Cardiac muscle cell (in vitro differentiated cells and primary cell): ENCODE data around the gene ACVR2A. TPM values are rescaled to one million over a fixed set of nuclear protein-coding genes. Genes with fewer than 3 reads are reported as not detected.

Experiments used
- DNase-seq, 2 donors: peaks; one replicate each; pipeline versions ENCODE4 v3.0.0 to v3.0.0-alpha.2; 2010 to 2017; ENCODE audit warnings: low read depth in 1 of 2, low spot score in 1 of 2
- H3K27ac ChIP-seq: fragments of 200-600 bp; sonication (generic); 2 replicates; pipeline ENCODE4 v1.5.1; 2016
- H3K27me3 ChIP-seq: fragments of 200-600 bp; sonication (generic); 2 replicates; pipeline ENCODE4 v1.6.0; 2016; ENCODE audit warnings: control low read depth
- H3K36me3 ChIP-seq: fragments of 200-600 bp; sonication (generic); 2 replicates; pipeline ENCODE4 v1.5.1; 2016; ENCODE audit warnings: control low read depth
- H3K4me1 ChIP-seq: fragments of 200-600 bp; sonication (generic); 2 replicates; pipeline ENCODE4 v1.8.1; 2017; ENCODE audit warnings: low read depth, mild to moderate bottlenecking, mixed run types
- H3K4me3 ChIP-seq: fragments of 200-600 bp; sonication (generic); 2 replicates; pipeline ENCODE4 v1.5.1; 2016; ENCODE audit warnings: mild to moderate bottlenecking
- H3K9me3 ChIP-seq: fragments of 200-600 bp; sonication (generic); 2 replicates; pipeline ENCODE4 v1.5.1; 2017; ENCODE audit warnings: low read depth, mild to moderate bottlenecking, control low read depth
- CTCF ChIP-seq: IDR thresholded peaks from 2 replicates; pipeline ENCODE4 v1.5.1; 2012; ENCODE audit warnings: low read depth, mild to moderate bottlenecking, low read length
- polyA plus RNA-seq: library from polyadenylated mRNA; unstranded; fragments of >200 nt; fragmentation: Nextera tagmentation; extraction: Ambion mirVana; gene quantifications from 2 replicates; pipeline ENCODE4 v1.2.1, GENCODE V29; 2016
- total RNA-seq: library from RNA; depleted of rRNA; stranded (reverse); fragments of >200 nt; gene quantifications from 2 replicates; pipeline ENCODE4 v1.2.3, GENCODE V29; 2016

The ACVR2A gene
- total and polyA plus RNA-seq, 2 experiments from 2014 or later: 10.3 to 12.4 TPM

DNA sequence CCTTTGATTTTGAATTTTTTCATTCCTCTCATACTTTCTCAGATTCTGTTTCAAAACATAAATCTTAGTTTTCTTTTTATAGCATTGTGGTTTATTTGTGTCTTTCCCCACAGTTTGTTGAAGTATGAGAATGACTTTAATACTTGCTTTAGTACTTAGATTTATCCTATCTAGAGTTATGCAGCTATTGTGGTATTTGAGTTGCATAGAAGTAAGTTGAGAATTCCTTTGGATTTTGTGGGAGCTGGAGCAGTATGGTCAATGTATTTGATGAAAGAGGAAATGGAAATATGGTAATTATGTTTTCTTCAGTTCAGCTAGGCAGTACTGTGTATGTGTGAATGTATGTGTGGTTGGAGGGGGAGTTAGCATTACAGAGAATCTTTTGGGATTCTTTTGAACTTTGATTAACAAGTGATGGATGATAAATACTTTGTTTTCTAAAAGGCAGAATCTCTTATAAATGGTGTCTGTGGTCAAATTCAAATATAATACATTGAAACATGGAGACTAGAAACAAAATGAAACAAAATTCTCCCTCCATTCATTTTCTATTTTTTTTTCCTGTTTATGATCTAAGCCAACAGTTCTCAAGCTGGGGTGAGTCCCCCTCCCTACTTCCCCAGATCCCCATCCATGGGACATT, 3.0 kb downstream of the ACVR2A start:
- Histone ChIP-seq H3K4me1 (peaks cover 7% of the 10 kb centered on the region), H3K4me3 (no peak overlapping the region), H3K27me3 (no peaks in the 10 kb centered on the region), H3K27ac (no peak overlapping the region), H3K9me3 (no peaks in the 10 kb centered on the region), H3K36me3 (no peaks in the 10 kb centered on the region)
- peak in 1 of 2 donors; percentile 43 for DNase-seq
- TF ChIP-seq CTCF: no peak

DNA sequence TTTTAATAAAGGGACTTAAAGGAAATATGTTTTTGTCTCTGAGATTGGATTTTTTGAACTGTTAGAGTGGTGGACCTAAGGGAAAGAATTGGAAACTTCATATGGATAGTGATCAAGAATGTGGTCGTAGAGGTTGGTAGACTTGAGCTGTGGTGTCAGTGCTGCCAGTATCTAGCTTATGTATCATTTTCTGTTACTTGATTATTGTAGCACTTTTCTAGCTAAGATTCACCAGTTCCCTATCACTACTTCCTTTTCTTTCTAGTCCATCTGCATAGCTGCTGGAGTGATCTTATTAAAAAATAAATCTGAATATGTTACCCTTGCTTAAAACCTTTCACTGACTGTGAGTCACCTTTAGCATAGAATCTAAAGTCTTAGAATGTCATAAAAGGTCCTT, 6.0 kb downstream of the ACVR2A start:
- Histone ChIP-seq H3K9me3 (no peaks in the 10 kb centered on the region), H3K4me3 (no peak overlapping the region), H3K4me1 (peaks cover 12% of the 10 kb centered on the region), H3K36me3 (no peaks in the 10 kb centered on the region), H3K27ac (no peak overlapping the region), H3K27me3 (no peaks in the 10 kb centered on the region)
- no peak for TF ChIP-seq CTCF
- DNase-seq: no peak

GRCh38 chr2:147851244-147851930, 6.6 kb downstream of the ACVR2A start:
- Histone ChIP-seq H3K27me3 (no peaks in the 10 kb centered on the region), H3K9me3 (no peaks in the 10 kb centered on the region), H3K4me3 (no peak overlapping the region), H3K36me3 (no peaks in the 10 kb centered on the region), H3K27ac (no peak overlapping the region), H3K4me1 (peaks cover 9% of the 10 kb centered on the region)
- no peak for TF ChIP-seq CTCF
- no peak for DNase-seq

- Histone ChIP-seq H3K4me1 (peaks cover 19% of the 10 kb centered on the region), H3K4me3 (no peak overlapping the region), H3K27ac (no peak overlapping the region), H3K36me3 (no peaks in the 10 kb centered on the region), H3K9me3 (no peaks in the 10 kb centered on the region), H3K27me3 (no peaks in the 10 kb centered on the region)
- TF ChIP-seq CTCF: no peak
- DNase-seq: no peak
Measured at GRCh38 chr2:147854557-147855134, 9.8 kb downstream of the ACVR2A start.

DNA sequence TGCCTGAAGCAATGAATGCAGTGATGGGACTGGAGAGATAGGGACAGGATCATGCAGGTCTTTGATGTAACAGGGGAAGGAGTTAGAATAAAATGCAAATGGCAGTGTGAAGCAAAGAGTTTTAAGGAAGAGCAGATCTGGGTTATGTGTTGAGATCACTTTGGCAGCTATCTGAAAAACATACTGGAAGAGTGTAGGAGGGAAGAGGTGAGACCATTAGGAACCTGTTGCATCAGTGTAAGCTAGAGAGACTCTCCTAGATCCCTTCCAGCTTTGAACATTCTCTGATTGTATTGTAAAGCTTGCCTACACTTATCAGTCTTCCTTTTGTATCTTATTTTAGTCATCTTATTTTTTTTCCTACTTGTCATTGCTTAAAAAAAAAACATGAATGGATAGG, 10.5 kb downstream of the ACVR2A start:
- DNase-seq: no peak
- Histone ChIP-seq H3K27ac (no peak overlapping the region), H3K27me3 (no peaks in the 10 kb centered on the region), H3K4me1 (peaks cover 26% of the 10 kb centered on the region), H3K4me3 (no peak overlapping the region), H3K9me3 (no peaks in the 10 kb centered on the region), H3K36me3 (no peaks in the 10 kb centered on the region)
- TF ChIP-seq CTCF: no peak
